Neutrophil (primary cell): Measurements from ENCODE around the gene SMIM32.

Experiments
- H3K27ac ChIP-seq: fragments of 200-600 bp; sonication (generic); 2 replicates; pipeline ENCODE4 v1.5.1; 2016; ENCODE audit warnings: mild to moderate bottlenecking, moderate library complexity
- H3K27me3 ChIP-seq: fragments of 200-600 bp; sonication (generic); 2 replicates; pipeline ENCODE4 v1.6.0; 2016; ENCODE audit warnings: mild to moderate bottlenecking
- H3K36me3 ChIP-seq: fragments of 200-600 bp; sonication (generic); 2 replicates; pipeline ENCODE4 v1.5.1; 2017
- H3K4me1 ChIP-seq, 2 experiments: fragments of 200-600 bp in 1 of 2; sonication (generic) in 1 of 2; 1 replicate in 1 of 2; 2 replicates in 1 of 2; pipeline versions ENCODE4 v1.5.1 to v1.6.1; 2013 to 2016; ENCODE audit warnings: low read depth in 1 of 2, low read length in 1 of 2, mild to moderate bottlenecking in 1 of 2, moderate library complexity in 1 of 2; ENCODE audit not compliant: control insufficient read depth in 1 of 2, insufficient read depth in 1 of 2
- H3K4me3 ChIP-seq, 2 experiments: fragments of 200-600 bp in 1 of 2; sonication (generic) in 1 of 2; 1 replicate in 1 of 2; 2 replicates in 1 of 2; pipeline ENCODE4 v1.5.1; 2013 to 2016; ENCODE audit warnings: low read depth in 1 of 2, low read length in 1 of 2, mild to moderate bottlenecking in 1 of 2, moderate library complexity in 1 of 2
- H3K9me3 ChIP-seq: fragments of 200-600 bp; sonication (generic); 2 replicates; pipeline ENCODE4 v1.5.1; 2016
- CTCF ChIP-seq: fragments of 200-600 bp; sonication (generic); IDR thresholded peaks from 2 replicates; pipeline ENCODE4 v1.5.1; 2016; ENCODE audit warnings: antibody characterized with exemption

SMIM32 gene

GRCh38 chr5:136155078-136155477 is 37.9 kb downstream of the SMIM32 start:
- peaks cover 4% of the 10 kb centered on the region for H3K36me3 ChIP-seq
- no peak overlapping the region for H3K4me3 ChIP-seq
- no peak overlapping the region for H3K27ac ChIP-seq
- TF ChIP-seq CTCF: no peak
- no peaks in the 10 kb centered on the region for H3K9me3 ChIP-seq
- H3K27me3 ChIP-seq: no peaks in the 10 kb centered on the region
- H3K4me1 ChIP-seq: peaks cover 3 to 5% of the 10 kb centered on the region in 2 experiments

- Histone ChIP-seq H3K27ac (no peak overlapping the region), H3K4me1 (peaks cover 10 to 12% of the 10 kb centered on the region in 2 experiments), H3K4me3 (no peak overlapping the region), H3K36me3 (peaks cover 4% of the 10 kb centered on the region), H3K9me3 (no peaks in the 10 kb centered on the region), H3K27me3 (no peaks in the 10 kb centered on the region)
- no peak for TF ChIP-seq CTCF
Observed at GRCh38 chr5:136153581-136154236, 39.3 kb downstream of the SMIM32 start.

GRCh38 chr5:136149891-136150290 is 43.1 kb downstream of the SMIM32 start:
- peak overlapping the region; percentile 32 for H3K27ac ChIP-seq
- no peaks in the 10 kb centered on the region for H3K36me3 ChIP-seq
- TF ChIP-seq CTCF: no peak
- H3K27me3 ChIP-seq: no peaks in the 10 kb centered on the region
- H3K4me1 ChIP-seq: peaks cover 10 to 12% of the 10 kb centered on the region in 2 experiments
- H3K4me3 ChIP-seq: no peak overlapping the region
- H3K9me3 ChIP-seq: no peaks in the 10 kb centered on the region

GRCh38 chr5:136147632-136148031 is 45.3 kb downstream of the SMIM32 start:
- Histone ChIP-seq H3K27me3 (no peaks in the 10 kb centered on the region), H3K36me3 (no peaks in the 10 kb centered on the region), H3K4me3 (no peak overlapping the region), H3K27ac (no peak overlapping the region), H3K9me3 (no peaks in the 10 kb centered on the region), H3K4me1 (peaks cover 10 to 12% of the 10 kb centered on the region in 2 experiments)
- no peak for TF ChIP-seq CTCF

GRCh38 chr5:136146201-136146600 is 46.8 kb downstream of the SMIM32 start:
- Histone ChIP-seq H3K4me3 (no peak overlapping the region), H3K4me1 (peaks cover 10 to 12% of the 10 kb centered on the region in 2 experiments), H3K36me3 (no peaks in the 10 kb centered on the region), H3K27me3 (no peaks in the 10 kb centered on the region), H3K27ac (no peak overlapping the region), H3K9me3 (no peaks in the 10 kb centered on the region)
- TF ChIP-seq CTCF: no peak
